Vagina (tissue), 2 donors: ENCODE results near the gene MYO1D. TPM values are rescaled to one million over a fixed set of nuclear protein-coding genes. Genes with fewer than 3 reads are reported as not detected.
"Not testable (repeated sequence)": the region's sequence is repeated elsewhere in the genome, so short reads cannot be mapped to it uniquely, and the experiment has no call there.

ENCODE experiments used
- DNase-seq, 2 donors: peaks; one replicate each; pipeline ENCODE4 v3.0.0-alpha.2; 2017; ENCODE audit errors: extremely low spot score in 2 of 2
- H3K27ac ChIP-seq: fragments of 200-600 bp; sonication (generic); one replicate; pipeline ENCODE4 v1.5.1; 2019
- H3K27me3 ChIP-seq: fragments of 200-600 bp; sonication (generic); one replicate; pipeline ENCODE4 v1.5.1; 2019
- H3K36me3 ChIP-seq, 2 donors: fragments of 200-600 bp; sonication (generic); one replicate each; pipeline ENCODE4 v1.5.1; 2017 to 2019
- H3K4me1 ChIP-seq: fragments of 200-600 bp; sonication (generic); one replicate; pipeline ENCODE4 v1.5.1; 2019
- H3K4me3 ChIP-seq, 2 donors: fragments of 200-600 bp; sonication (generic); 1 replicate in 1 of 2; 2 replicates in 1 of 2; pipeline ENCODE4 v1.5.1; 2016 to 2019
- H3K9me3 ChIP-seq: fragments of 200-600 bp; sonication (generic); one replicate; pipeline ENCODE4 v1.5.1; 2019
- CTCF ChIP-seq, 3 experiments: fragments of 450-650 bp in 2 of 3; fragments of 200-600 bp in 1 of 3; sonication (generic) in 1 of 3; IDR thresholded peaks; one replicate each; pipeline ENCODE4 v1.5.1; 2017 to 2019; ENCODE audit warnings: antibody characterized with exemption in 3 of 3, mild to moderate bottlenecking in 2 of 3, moderate library complexity in 2 of 3
- POLR2A ChIP-seq, 2 donors: fragments of 450-650 bp; IDR thresholded peaks; one replicate each; pipeline ENCODE4 v1.6.1; 2017; ENCODE audit warnings: antibody characterized with exemption in 2 of 2, mild to moderate bottlenecking in 2 of 2, moderate library complexity in 2 of 2
- POLR2AphosphoS5 ChIP-seq, 2 donors: sonication (generic); formaldehyde crosslinking; IDR thresholded peaks; one replicate each; pipeline ENCODE4 v1.9.0; 2017; ENCODE audit warnings: antibody characterized with exemption in 2 of 2, mild to moderate bottlenecking in 2 of 2, low read depth in 1 of 2; ENCODE audit not compliant: insufficient read depth in 1 of 2
- intact Hi-C: fragments of 100-400 bp; cut with DNase I; formaldehyde crosslinking; loops from one replicate; pipeline ENCODE4 v1.15.1; 2023
- total RNA-seq: library from RNA; depleted of rRNA; stranded (reverse); fragments of >200 nt; gene quantifications from one replicate; pipeline ENCODE4 v1.2.3, GENCODE V29; 2016

MYO1D gene
- total RNA-seq, 1 donor from 2014 or later = 44.7 TPM

- no peak for DNase-seq
- H3K27me3 ChIP-seq = no peaks in the 10 kb centered on the region
- H3K9me3 ChIP-seq = no peaks in the 10 kb centered on the region
- intact Hi-C loops = no loop called here
- TF ChIP-seq CTCF (IDR thresholded peaks at IDR 0.05) (no peak), POLR2A (IDR thresholded peaks at IDR 0.05) (no peak), POLR2AphosphoS5 (IDR thresholded peaks at IDR 0.05; ENCODE audit: insufficient read depth in 1 of 2, low read depth in 1 of 2) (no peak)
- no peaks in the 10 kb centered on the region for H3K4me1 ChIP-seq
- no peak overlapping the region for H3K27ac ChIP-seq
- no peaks in the 10 kb centered on the region for H3K36me3 ChIP-seq
- peak overlapping the region; percentile 39 for H3K4me3 ChIP-seq
Observed at GRCh38 chr17:32822996-32823395, 53.9 kb downstream of the MYO1D start.

GRCh38 chr17:32821987-32822934 lies 54.7 kb downstream of the MYO1D start:
- H3K27me3 ChIP-seq, H3K36me3 ChIP-seq, H3K27ac ChIP-seq, intact Hi-C loops, H3K9me3 ChIP-seq, DNase-seq, H3K4me1 ChIP-seq: not testable (repeated sequence)
- peak overlapping the region; percentile 39 for H3K4me3 ChIP-seq

GRCh38 chr17:32820440-32820839 lies 56.5 kb downstream of the MYO1D start:
- no peaks in the 10 kb centered on the region for H3K36me3 ChIP-seq
- TF ChIP-seq POLR2AphosphoS5 (IDR thresholded peaks at IDR 0.05; ENCODE audit: insufficient read depth in 1 of 2, low read depth in 1 of 2) (no peak), CTCF (IDR thresholded peaks at IDR 0.05) (no peak), POLR2A (IDR thresholded peaks at IDR 0.05) (no peak)
- H3K27me3 ChIP-seq = no peaks in the 10 kb centered on the region
- no peak for DNase-seq
- H3K4me3 ChIP-seq = no peak overlapping the region
- no peak overlapping the region for H3K27ac ChIP-seq
- intact Hi-C loops = no loop called here
- H3K9me3 ChIP-seq = no peaks in the 10 kb centered on the region
- no peaks in the 10 kb centered on the region for H3K4me1 ChIP-seq

GRCh38 chr17:32819787-32820186 lies 57.1 kb downstream of the MYO1D start:
- H3K4me3 ChIP-seq = no peak overlapping the region
- H3K27me3 ChIP-seq = no peaks in the 10 kb centered on the region
- H3K9me3 ChIP-seq = no peaks in the 10 kb centered on the region
- intact Hi-C loops = no loop called here
- H3K4me1 ChIP-seq = no peaks in the 10 kb centered on the region
- no peak for TF ChIP-seq POLR2A (IDR thresholded peaks at IDR 0.05)
- no peak for TF ChIP-seq CTCF (IDR thresholded peaks at IDR 0.05)
- TF ChIP-seq POLR2AphosphoS5 (IDR thresholded peaks at IDR 0.05; ENCODE audit: insufficient read depth in 1 of 2, low read depth in 1 of 2) = no peak
- DNase-seq = no peak
- no peaks in the 10 kb centered on the region for H3K36me3 ChIP-seq
- no peak overlapping the region for H3K27ac ChIP-seq

GRCh38 chr17:32819035-32819434 lies 57.9 kb downstream of the MYO1D start:
- Histone ChIP-seq H3K4me3 (no peak overlapping the region), H3K27ac (no peak overlapping the region), H3K9me3 (no peaks in the 10 kb centered on the region), H3K4me1 (no peaks in the 10 kb centered on the region), H3K36me3 (no peaks in the 10 kb centered on the region), H3K27me3 (no peaks in the 10 kb centered on the region)
- intact Hi-C loops = no loop called here
- TF ChIP-seq POLR2AphosphoS5 (IDR thresholded peaks at IDR 0.05; ENCODE audit: insufficient read depth in 1 of 2, low read depth in 1 of 2) (no peak), CTCF (IDR thresholded peaks at IDR 0.05) (no peak), POLR2A (IDR thresholded peaks at IDR 0.05) (no peak)
- no peak for DNase-seq
